ENCODE measurements around the gene IFFO2.

- TF ChIP-seq TCF7L2 (IDR thresholded peaks at IDR 0.05; ENCODE audit: borderline replicate concordance, extremely low read depth, insufficient read depth, insufficient read length) (no peak), CTCF (IDR thresholded peaks at IDR 0.05 in 2 of 3, conservative IDR thresholded peaks at IDR 0.05 in 1 of 3; ENCODE audit: borderline replicate concordance in 1 of 3, insufficient read depth in 1 of 3, low read depth in 2 of 3, low read length in 2 of 3) (peak; percentile 91 to 94 (median 92)), EZH2phosphoT487 (IDR thresholded peaks at IDR 0.05; ENCODE audit: borderline replicate concordance) (no peak), EZH2 (IDR thresholded peaks at IDR 0.05) (no peak), CEBPB (IDR thresholded peaks at IDR 0.05; ENCODE audit: low read depth) (no peak), POLR2AphosphoS5 (IDR thresholded peaks at IDR 0.05; ENCODE audit: low read depth, low read length) (no peak), ZFX (IDR thresholded peaks at IDR 0.05) (no peak; the same call in 1 of the 2 replicates), REST (IDR thresholded peaks at IDR 0.05; ENCODE audit: low read depth) (no peak), RAD21 (IDR thresholded peaks at IDR 0.05; ENCODE audit: low read depth) (peak; percentile 89), POLR2A (IDR thresholded peaks at IDR 0.05; ENCODE audit: borderline replicate concordance, extremely low read depth, insufficient read depth, insufficient read length) (no peak), YY1 (IDR thresholded peaks at IDR 0.05; ENCODE audit: extremely low read depth, insufficient replicate concordance, low read depth, low read length) (peak; percentile 19), MAX (IDR thresholded peaks at IDR 0.05) (no peak), SP1 (IDR thresholded peaks at IDR 0.05; ENCODE audit: low read depth) (no peak), ELF1 (IDR thresholded peaks at IDR 0.05; ENCODE audit: borderline replicate concordance, low read depth) (no peak)
Measured at GRCh38 chr1:18875107-18875795, 81.2 kb downstream of the IFFO2 start.
